ENCODE data around the gene APP. TPM values are rescaled to one million over a fixed set of nuclear protein-coding genes. Genes with fewer than 3 reads are reported as not detected.

APP gene
- total and polyA plus RNA-seq, 2 of the 13 experiments (the other 11 are each of a cell fraction or from before 2014, with no cell fraction given) = 70.6 to 262 TPM

DNA sequence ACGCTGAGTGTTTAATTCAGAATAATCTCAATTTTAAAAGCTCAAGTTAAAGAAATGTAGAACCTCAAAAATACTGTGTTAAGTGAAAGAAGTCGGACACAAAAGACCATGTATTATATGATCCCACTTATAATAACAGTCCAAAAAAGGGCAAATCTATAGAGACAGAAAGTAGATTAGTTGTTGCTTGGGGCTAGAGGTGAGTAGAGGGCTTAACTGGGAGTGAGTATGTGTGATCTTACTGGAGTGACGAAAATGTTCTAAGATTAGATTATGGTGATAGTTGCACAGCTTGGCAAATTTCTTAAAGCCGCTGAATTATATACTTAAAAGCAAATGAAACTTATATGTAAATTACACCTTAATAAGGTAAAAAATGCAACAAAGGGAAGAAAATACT, 150.5 kb downstream of the APP start (continued):
- TF ChIP-seq, protein P1, sequence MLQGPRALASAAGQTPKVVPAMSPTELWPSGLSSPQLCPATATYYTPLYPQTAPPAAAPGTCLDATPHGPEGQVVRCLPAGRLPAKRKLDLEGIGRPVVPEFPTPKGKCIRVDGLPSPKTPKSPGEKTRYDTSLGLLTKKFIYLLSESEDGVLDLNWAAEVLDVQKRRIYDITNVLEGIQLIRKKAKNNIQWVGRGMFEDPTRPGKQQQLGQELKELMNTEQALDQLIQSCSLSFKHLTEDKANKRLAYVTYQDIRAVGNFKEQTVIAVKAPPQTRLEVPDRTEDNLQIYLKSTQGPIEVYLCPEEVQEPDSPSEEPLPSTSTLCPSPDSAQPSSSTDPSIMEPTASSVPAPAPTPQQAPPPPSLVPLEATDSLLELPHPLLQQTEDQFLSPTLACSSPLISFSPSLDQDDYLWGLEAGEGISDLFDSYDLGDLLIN (CRISPR knock-in tag; IDR thresholded peaks at IDR 0.05; ENCODE audit: borderline replicate concordance) = no peak
- TF ChIP-seq, protein P2, sequence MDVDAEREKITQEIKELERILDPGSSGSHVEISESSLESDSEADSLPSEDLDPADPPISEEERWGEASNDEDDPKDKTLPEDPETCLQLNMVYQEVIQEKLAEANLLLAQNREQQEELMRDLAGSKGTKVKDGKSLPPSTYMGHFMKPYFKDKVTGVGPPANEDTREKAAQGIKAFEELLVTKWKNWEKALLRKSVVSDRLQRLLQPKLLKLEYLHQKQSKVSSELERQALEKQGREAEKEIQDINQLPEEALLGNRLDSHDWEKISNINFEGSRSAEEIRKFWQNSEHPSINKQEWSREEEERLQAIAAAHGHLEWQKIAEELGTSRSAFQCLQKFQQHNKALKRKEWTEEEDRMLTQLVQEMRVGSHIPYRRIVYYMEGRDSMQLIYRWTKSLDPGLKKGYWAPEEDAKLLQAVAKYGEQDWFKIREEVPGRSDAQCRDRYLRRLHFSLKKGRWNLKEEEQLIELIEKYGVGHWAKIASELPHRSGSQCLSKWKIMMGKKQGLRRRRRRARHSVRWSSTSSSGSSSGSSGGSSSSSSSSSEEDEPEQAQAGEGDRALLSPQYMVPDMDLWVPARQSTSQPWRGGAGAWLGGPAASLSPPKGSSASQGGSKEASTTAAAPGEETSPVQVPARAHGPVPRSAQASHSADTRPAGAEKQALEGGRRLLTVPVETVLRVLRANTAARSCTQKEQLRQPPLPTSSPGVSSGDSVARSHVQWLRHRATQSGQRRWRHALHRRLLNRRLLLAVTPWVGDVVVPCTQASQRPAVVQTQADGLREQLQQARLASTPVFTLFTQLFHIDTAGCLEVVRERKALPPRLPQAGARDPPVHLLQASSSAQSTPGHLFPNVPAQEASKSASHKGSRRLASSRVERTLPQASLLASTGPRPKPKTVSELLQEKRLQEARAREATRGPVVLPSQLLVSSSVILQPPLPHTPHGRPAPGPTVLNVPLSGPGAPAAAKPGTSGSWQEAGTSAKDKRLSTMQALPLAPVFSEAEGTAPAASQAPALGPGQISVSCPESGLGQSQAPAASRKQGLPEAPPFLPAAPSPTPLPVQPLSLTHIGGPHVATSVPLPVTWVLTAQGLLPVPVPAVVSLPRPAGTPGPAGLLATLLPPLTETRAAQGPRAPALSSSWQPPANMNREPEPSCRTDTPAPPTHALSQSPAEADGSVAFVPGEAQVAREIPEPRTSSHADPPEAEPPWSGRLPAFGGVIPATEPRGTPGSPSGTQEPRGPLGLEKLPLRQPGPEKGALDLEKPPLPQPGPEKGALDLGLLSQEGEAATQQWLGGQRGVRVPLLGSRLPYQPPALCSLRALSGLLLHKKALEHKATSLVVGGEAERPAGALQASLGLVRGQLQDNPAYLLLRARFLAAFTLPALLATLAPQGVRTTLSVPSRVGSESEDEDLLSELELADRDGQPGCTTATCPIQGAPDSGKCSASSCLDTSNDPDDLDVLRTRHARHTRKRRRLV (CRISPR knock-in tag; IDR thresholded peaks at IDR 0.05) = no peak

DNA sequence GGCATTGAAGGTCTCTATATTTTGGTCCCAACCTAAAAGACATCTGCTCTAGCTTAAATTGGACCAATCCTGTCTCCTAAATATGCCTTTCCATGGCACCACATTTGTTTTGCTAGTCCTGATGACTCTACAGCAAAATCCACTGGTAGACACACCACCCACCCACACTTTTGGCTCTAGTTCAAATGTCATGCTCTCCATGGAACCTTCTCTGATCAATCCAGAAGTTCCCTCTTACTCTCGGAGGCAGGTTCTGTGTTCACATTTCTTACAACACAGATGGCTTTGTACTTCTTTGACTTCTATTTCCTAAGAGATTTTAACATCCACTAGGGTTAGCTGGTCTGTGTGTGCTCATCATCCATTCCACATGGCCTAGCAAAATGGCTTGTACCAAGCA, 151.3 kb downstream of the APP start:
- POLR2A ChIA-PET = no interaction called here
- intact Hi-C loops (cut with micrococcal nuclease; ENCODE audit: unreplicated experiment) = no loop called here

More for the DNA sequence above, 151.3 kb downstream of the APP start:
- 0 out of 2 replicates have a peak, but pooled peaks cover 4% of the 10 kb centered on the region for H3K4me1 ChIP-seq (ENCODE audit: insufficient read depth, low read length)
- no peaks in the 10 kb centered on the region; a peak in 1 of 5 replicates for H3K36me3 ChIP-seq (replicated peaks in 1 of 2; ENCODE audit: control insufficient read depth in 1 of 2, insufficient read depth in 2 of 2, low read length in 2 of 2)
- no peak overlapping the region for H3K9ac ChIP-seq (ENCODE audit: insufficient read depth, low read depth, low read length)
- H3K9me3 ChIP-seq (ENCODE audit: low read length) = no peaks in the 10 kb centered on the region
- no peak for ATAC-seq
- DNase-seq (ENCODE audit: low spot score) = no peak
- WGBS (ENCODE audit: low lambda C conversion rate) = 42% methylated on average over 1 of the region's 1 CpG
- H2AFZ ChIP-seq (ENCODE audit: low read length) = no peak overlapping the region
- no peaks in the 10 kb centered on the region for H3K79me2 ChIP-seq (ENCODE audit: insufficient read depth, low read length)
- H3K4me2 ChIP-seq (ENCODE audit: low read depth, low read length) = no peak overlapping the region
- TF ChIP-seq ETV5 (CRISPR knock-in tag; IDR thresholded peaks at IDR 0.05; ENCODE audit: borderline replicate concordance) = no peak
- H3K27me3 ChIP-seq (ENCODE audit: control insufficient read depth in 1 of 2, insufficient read depth in 2 of 2, low read length in 2 of 2) = no peaks in the 10 kb centered on the region
- H3K4me3 ChIP-seq (replicated peaks in 1 of 3; ENCODE audit: insufficient read depth in 1 of 3, low read depth in 2 of 3, low read length in 3 of 3) = no peak overlapping the region
- CTCF ChIA-PET (ENCODE audit: low intra/inter-chr PET ratio, low total read pairs) = no interaction called here
- no TSS peak for BruUV-seq (replicated peaks)
- in situ Hi-C loops (cut with HindIII; ENCODE audit: extremely low pct_ligation_motif_present, low pct_unique_long_range_greater_than_20kb) = no loop called here
- FAIRE-seq = no peak
- H4K20me1 ChIP-seq (ENCODE audit: insufficient read depth, low read length) = no peaks in the 10 kb centered on the region
- no peak overlapping the region for H3K27ac ChIP-seq (ENCODE audit: extremely low read length, insufficient read depth, low read length)

Measured in HepG2 (cell line).